Measurements from ENCODE around the gene LRRC73. TPM values are rescaled to one million over a fixed set of nuclear protein-coding genes. Genes with fewer than 3 reads are reported as not detected.
"Not testable (repeated sequence)": the region's sequence is repeated elsewhere in the genome, so short reads cannot be mapped to it uniquely, and the experiment has no call there.

LRRC73 gene, protein sequence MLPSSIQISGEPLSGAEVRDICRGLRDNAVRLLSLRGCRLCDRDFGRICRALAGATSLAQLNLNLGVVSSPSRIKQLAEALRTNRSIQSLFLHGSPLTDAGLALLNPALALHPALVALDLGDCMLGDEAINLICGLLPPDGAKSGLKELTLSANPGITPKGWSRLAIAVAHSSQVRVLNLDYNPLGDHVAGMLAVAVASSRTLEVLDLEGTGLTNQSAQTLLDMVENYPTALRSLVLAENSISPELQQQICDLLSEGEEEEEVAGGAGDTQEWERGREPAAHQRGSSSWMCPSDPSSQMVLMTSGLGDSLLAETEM
- 0.25 and 0.26 TPM in 2 replicates for total RNA-seq (2014; rRNA removed; shearing (Covaris generic))
- 0.51 and 0.69 TPM in 2 replicates for polyA plus RNA-seq (2014; cell fraction: nucleus; rRNA removed)

DNA sequence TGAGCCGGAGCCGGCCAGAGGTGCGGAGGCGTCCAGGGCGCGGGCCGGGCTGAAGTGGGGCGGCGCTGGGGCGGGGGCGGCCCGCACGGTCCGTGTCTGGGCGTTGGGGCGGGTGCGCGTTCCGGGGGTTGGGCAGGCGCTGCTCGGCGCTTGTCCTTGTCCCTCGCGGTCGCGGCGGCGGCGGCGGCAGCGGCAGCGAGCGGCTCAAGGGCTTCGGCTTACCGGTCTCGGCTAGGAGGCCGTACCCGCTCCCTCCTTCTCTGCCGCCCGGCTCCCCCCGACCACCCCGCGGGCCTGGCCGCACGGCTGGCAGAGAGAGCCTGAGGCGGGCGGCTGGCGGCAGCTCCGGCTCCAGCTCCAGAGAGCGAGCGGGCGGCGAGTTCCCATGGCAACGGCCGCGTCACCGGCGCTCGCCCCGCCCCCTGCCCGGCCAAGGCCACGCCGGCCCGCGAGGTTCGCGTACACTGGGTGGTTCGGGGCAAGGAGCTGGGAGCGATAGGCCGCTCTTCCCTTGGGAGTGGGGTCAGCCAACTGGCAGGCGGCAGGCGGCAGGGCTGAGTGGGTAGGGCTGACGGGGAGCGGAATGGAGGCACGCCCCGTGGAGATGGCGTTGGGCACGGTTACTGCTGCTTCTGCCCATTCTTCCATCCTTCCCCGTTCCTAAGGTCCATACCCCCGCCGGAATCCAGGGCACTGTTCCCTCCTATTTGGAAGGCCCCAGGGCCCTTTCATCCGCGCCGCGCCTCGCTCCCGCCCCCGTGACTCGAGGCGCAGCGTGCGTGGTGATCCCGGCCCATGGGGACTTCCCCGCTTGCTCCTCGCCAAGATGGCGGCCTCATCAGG lies at the start of gene LRRC73:
Gene LRRC73 (minus strand): TSS at position 363 of the 843 bp plus-strand sequence. CDS start 561 bp downstream, outside the sequence.
- peak; percentile 60 for DNase-seq (ENCODE audit: extremely low read depth, low read depth)

DNA sequence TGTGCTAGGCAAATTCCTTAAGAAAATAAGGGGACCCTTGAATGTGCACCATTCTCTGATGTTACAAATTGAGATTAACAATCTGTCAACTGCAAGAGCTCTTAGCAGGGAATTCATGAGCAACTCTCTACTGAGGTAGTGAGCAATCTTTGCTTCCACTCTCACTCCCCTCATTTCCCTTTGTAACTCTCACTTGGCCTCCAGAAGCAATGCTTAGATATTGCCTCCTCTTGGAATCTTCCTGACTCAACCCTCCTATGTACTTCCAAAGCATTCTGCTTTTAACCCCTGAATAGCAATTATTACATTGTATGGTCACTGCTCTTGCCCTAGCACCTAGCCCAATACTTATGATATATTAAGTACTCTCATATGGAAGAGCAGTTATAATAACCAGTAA lies 49.2 kb upstream of the LRRC73 start:
- DNase-seq (ENCODE audit: extremely low read depth, low read depth), result no peak

DNA sequence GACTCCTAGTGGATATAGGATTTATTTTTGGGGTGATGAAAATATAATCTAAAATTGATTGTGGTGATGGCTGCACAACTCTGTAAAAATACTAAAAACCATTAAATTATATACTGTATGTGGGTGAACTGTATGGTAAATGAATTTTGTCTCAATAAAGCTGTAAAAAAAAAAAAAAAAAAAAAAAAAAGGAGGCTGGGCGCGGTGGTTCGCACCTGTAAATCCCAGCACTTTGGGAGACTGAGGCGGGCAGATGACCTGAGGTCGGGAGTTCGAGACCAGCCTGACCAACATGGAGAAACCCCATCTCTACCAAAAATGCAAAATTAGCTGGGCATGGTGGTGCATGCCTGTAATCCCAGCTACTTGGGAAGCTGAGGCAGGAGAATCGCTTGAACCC lies 47.5 kb upstream of the LRRC73 start:
- not testable (repeated sequence) for DNase-seq (ENCODE audit: extremely low read depth, low read depth)

DNA sequence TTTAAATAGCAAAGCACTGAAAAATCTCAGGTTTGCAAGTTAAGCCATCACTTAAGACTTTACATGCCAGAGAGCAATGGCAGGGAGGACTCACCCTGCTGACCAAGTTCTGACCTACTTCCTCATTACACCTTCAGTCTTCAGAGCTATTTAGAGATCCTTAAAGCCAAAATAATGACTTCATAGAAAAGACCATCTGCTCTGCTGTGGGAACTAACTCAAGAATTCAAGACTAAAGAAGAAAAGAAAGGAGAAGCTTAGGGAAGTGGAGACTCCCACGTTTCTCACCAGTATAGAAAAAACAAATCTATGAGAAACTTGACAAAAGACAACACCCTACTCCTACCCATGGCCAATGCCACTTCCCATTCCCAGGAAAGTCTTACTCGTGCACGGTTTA lies 37.1 kb upstream of the LRRC73 start:
- DNase-seq (ENCODE audit: extremely low read depth, low read depth), result no peak

DNA sequence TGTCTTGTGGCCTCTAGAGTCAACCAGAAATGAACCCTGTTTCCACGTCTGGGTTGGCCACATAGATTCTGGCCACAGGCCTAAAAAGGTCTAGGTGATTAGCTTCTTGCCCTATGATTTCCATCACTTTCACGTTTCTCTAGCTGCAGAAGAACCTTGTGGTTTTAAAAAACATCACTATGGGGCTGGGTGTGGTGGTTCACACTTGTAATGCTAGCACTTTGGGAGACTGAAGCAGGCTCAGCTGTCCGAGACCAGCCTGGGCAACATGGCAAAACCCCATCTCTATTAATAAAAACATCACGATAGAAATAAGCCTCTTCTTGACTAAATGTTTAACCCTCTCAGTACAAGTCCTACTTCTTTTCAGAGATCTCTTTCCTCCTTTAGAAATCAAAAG lies 34.3 kb upstream of the LRRC73 start:
- DNase-seq (ENCODE audit: extremely low read depth, low read depth), result no peak

DNA sequence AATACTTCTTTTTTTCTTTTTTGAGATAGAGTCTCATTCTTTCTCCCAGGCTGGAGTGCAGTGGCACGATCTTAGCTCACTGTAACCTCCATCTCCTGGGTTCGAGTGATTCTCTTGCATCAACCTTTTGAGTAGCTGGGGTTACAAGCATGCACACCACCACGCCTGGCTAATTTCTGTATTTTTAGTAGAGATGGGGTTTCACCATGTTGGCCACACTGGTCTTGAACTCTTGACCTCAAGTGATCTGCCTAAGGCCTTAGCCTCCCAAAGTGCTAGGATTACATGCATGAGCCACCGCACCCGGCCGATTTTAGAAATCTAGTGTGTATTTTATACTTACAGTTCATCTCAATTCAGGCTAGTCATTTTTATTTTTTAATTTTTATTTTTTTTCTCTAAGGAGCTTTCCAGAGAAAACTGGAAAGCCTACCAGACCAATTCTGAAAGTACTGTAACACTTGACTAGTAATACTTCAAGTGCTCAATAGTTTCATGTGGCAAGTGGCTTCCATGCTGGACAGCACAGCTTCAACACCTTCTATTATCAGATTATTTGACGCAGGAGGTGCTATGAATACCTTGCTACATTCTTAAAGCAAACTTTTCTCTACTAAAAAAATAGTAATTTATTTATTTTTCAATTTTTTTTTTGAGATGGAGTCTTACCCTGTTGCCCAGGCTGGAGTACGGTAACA lies 31.8 kb upstream of the LRRC73 start:
- no peak for DNase-seq (ENCODE audit: extremely low read depth, low read depth)

DNA sequence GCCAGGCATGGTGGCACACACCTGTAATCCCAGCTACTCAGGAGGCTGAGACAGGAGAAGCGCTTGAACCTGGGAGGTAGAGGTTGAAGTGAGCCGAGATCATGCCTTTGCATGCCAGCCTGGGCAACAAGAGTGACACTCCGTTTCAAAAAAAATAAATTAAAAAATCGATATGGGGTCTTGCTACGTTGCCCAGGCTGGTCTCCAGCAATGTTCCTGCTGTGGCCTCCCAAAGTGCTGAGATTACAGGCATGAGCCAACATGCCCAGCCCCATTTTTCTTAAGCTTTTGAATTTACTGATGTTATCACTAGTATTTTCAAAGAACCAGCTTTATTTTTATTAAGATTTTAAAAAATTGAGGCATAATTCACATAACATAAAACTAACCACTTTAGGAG lies 30.4 kb upstream of the LRRC73 start:
- DNase-seq (ENCODE audit: extremely low read depth, low read depth), result no peak

DNA sequence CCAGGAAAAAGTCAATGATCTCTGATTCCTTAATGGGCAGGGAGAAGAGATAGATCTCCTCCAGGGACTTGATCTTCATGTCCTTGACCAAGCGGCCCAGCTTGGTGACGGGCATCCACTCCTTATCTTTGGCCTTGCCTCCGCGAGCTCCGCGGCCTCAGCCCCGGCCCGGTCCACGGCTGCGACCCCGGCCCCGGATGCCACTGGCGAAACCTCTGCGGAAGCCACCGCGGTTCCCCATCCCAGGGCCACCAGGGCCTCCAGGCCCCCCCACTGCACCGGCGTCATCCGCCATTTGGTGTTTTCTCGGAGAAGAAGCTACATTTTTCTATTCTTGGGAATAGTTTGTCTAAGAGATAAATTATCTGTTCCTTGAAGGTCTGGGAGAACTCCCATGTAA lies 29.3 kb upstream of the LRRC73 start:
- not testable (repeated sequence) for DNase-seq (ENCODE audit: extremely low read depth, low read depth)

DNA sequence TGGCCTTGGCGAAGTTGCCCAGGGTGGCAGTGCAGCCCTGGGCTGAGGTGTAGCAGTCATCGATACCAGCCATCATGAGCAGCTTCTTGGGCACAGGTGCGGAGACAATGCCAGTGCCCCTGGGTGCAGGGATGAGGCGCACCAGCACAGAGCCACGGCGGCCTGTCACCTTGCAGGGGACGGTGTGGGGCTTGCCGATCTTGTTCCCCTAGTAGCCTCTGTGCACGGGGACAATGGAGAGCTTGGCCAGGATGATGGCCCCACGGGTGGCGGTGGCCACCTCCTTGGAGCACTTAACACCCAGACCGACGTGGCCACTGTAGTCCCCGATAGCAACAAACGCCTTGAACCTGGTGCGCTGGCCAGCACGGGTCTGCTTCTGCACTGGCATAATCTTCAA lies 28.8 kb upstream of the LRRC73 start:
- not testable (repeated sequence) for DNase-seq (ENCODE audit: extremely low read depth, low read depth)

DNA sequence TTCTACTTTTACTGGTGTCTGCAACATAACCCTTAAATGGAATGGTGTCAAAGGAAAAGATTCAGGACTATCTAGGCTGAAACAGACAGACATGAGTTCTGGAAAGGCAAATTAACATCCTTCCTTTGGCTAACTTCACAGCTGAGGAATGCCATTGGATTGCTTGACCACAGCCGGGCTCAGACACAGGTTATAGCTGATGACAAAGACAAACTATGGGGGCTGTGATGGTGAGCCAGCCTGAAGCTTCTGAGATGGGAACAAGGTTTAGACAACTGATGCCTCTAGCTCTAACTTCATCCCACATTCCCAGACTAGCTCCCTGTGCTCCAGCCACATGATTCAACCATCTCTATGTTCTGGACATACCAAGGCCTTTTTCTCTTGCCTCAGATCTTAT lies 22.1 kb upstream of the LRRC73 start:
- DNase-seq (ENCODE audit: extremely low read depth, low read depth), result no peak

DNA sequence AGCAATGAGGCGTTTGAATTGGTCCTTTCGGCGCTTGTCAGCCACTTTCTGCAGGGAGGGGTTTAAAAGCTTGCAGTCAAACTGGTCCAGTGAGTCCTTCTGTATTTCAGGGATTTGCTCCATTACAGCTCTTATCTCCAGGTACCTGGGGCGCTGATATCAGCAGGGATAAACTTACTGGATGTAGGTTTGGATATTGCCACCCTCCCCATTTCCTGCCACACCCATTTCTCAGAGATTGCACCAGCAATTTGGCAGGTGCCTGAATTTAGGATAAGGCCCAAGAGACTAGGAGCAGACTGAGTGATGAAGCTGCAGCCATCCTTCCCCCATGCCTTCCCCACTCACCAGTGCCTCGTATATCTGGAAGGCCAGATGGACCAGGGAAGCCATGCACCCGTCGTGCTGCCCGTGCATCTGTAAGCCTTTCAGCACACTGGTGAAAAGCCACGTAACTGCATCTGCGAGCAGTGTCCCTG lies 14.4 kb upstream of the LRRC73 start:
- no peak for DNase-seq (ENCODE audit: extremely low read depth, low read depth)

DNA sequence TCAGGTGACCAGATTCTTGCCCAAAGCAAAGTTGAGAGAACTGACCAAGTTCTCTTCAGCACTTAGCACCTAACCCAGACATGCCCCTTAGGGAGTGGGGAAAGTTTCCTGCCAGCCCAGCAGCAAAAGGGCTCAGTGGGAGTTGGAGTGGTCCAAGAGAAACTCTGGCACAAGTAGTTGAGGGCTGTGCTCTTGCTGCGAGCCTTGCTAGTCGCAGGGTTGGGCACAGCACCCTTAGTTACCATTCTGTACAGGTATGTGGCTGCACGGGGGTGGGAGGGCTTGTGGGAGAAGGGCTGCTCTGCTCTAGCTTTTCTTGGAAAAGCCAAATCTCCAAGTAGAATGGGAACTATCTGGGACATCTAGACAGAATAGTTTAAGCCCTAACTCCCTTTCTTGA lies 13.1 kb upstream of the LRRC73 start:
- no peak for DNase-seq (ENCODE audit: extremely low read depth, low read depth)

DNA sequence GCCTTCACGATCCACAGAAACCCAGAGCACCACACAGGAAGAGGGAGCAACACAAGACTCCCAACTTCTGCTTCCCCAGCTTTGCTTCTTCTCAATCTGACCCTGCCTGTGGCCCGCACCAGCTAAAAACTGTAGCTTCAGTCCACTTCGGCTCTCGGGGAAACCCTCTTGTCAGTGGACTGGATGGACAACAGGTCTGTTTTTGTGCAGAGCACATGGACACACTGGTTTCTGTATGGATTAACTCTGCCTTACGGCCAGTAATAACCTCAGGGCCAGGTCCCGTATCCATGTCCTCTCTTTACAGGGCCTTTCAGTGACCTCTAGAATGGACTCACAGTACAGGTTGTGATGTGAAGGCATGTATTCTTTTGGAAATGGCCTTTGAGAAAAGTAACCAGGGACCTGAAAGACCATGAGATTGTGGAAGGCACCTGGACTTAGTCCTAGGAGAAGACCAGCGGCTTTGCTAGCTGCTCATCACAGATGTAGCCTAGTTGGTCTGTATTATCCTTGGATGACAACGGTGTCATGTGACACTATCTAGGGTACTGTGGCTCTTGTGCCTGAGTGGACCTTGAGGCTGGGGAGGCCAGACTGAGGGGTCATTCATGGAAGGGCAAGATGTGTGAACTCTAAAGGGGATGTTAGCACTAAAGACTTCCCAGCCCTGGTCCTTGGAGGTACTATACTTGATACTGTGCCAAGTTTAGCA lies 12.6 kb upstream of the LRRC73 start:
- DNase-seq (ENCODE audit: extremely low read depth, low read depth), result no peak

DNA sequence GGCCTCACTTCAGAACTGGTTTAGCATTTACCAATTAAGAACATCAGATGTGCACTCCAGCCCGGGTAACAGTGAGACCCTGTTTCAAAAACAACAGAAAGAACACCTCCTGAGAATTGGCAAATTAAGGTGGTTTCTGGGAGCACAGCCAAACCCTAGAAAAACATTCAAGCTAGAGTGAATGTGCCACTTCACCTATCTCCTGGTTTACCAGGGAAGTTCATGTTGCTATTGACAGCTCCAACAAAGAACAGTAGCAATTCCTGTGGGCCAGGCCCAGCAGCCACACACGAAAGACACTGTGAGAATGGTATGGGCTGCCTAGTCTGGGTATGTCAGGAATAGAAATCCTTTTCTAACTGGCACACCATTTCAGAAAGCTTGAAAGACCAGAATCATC lies 11.7 kb upstream of the LRRC73 start:
- DNase-seq (ENCODE audit: extremely low read depth, low read depth), result no peak

DNA sequence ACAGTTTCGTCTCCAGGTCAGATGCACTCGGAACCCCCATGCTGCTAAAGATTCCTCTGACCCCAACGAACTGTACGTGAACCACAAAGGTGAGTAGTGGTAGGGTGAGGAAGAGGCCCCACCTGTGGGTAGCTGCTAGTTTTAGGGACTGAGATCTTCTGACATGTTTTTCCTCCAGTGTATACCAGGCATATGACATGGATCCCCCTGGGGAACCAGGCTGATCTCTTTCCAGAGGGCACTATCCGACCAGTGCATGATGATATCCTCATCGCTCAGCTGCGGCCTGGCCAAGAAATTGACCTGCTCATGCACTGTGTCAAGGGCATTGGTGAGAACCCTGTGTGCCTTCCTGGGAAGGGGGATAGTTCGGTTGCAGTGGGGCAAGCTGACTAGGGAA lies 10.0 kb upstream of the LRRC73 start:
- DNase-seq (ENCODE audit: extremely low read depth, low read depth), result no peak

DNA sequence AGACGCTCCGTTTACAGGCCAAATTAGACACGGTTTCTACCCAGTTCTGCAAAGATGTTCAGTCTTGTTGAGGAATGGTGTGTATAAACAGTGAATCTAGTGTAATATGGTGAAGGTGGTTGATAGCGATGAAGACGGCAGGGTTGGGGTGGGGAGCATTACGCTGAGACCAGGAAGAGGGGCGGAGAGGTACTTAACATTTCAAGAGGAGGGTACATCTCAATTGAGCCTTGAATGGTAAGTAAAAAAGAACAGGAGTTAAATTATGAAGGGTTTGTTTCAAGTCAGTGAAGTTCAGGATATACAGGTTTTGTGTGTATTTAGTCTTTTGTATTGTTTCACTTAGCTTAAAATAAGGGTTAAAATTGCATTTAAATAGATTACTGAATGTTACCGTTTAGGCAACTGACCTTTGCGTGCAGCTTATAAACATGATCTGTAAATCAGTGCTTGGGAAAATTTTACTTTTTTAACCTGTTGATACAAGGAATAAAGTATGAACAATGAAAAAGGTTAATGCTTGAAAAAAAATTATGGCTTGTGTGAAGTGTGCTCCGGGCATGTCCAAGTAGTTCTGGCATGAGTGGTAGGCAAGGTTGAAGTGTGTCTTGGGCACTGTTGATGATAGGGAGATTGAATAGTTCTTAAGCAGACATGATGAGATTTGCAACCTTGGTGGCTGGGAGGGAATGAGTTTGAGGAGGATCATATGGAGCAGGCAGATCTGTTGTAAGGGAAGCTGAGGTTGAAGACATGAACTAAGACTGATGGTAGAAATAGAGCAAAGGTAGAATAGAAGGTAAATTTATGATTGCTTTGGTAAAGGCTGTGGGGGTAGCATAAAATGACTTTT lies 7.6 kb upstream of the LRRC73 start:
- DNase-seq (ENCODE audit: extremely low read depth, low read depth), result no peak

DNA sequence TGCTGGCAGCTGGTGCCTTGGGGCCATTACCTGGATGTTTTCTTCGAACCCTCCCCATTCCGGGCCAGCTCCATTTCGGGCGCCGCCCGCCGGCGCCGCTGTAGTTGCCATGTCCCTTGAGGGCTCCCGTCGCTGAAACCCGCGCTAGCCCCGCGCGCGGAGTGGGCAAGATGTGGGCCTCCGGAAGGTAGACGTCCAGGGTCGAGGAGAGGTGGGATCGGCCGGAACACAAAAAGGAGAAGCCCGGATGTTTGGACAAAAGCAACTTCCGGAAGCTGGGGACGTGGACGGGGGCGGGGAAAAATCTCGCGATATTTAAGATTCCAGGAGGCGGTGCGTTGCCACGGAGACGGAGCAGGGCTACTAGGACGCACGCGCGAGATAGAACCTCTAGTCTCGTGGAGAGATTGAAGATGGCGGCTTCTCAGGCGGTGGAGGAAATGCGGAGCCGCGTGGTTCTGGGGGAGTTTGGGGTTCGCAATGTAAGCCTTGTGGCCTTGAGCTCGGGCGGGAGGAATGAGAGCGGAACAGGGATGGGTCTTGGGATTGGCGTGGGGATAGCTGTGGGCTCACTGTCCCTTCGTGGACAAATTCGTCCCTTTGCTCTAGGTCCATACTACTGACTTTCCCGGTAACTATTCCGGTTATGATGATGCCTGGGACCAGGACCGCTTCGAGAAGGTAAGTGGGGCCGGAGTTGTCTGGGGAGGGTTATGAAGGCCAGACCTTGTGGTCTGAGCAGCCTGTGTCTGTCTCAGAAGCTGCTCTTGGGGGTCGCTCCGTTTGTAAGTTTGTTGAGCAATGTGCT lies 6.8 kb upstream of the LRRC73 start, which contains the start of the genes POLR1C and YIPF3:
Gene POLR1C (plus strand): TSS at position 393 of the 808 bp plus-strand sequence. CDS start 21 bp downstream, at position 414.
Gene YIPF3 (minus strand): TSS at position 230 of the 808 bp plus-strand sequence. CDS start 119 bp downstream, at position 111.
- DNase-seq (ENCODE audit: extremely low read depth, low read depth), result peak; percentile 97

DNA sequence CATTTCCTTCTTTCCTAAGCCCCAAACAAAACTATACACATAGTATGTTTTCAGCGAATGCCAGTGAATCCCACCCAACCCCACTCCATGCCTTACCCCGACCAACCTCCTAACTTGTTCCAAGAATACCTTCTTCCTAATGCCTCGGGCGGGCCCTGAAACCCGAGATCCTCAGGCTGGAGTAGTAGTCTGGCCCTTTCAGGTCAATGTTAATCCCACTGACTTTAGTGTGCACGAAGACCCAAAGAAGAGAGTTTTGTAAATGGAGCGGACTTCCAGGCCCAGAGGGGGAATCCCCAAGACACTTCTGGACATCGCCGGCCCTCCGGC lies 6.2 kb upstream of the LRRC73 start:
- DNase-seq (ENCODE audit: extremely low read depth, low read depth), result no peak

DNA sequence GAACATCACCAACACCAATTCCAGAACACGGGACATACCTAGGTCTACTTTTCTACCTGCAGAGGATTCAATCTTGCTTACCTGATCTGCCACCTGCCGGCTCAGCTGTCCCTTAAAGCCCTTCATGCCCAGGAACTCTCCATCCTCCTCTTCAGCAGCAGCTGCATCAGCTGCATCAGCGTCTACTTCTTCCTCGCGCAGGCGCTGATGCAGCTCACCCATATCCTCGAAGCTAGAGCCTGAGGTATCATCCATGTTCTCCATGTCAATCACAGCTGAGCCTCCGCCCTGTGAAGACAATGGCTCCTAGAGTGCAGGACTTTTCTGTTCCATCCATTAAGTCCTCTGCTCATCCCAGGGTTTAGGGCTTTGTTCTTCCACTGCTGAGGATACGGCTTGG lies 5.7 kb upstream of the LRRC73 start:
- no peak for DNase-seq (ENCODE audit: extremely low read depth, low read depth)

Measured in NCI-H460 (cell line).